BLaER1 treated with 17β-estradiol and CSF1 and Interleukin-3, amounts not matched to agents 10 nM and 100 nM (cell line): Measurements from ENCODE around the gene LAMA2.

Experiments
- H3K27ac ChIP-seq, 11 experiments: shearing (Covaris generic); formaldehyde crosslinking; 2 replicates each; pipeline ENCODE4 v1.8.1; 2022
- H3K27me3 ChIP-seq, 11 experiments: shearing (Covaris generic); formaldehyde crosslinking; 2 replicates each; pipeline ENCODE4 v1.8.1; 2022
- H3K36me3 ChIP-seq, 11 experiments: shearing (Covaris generic); formaldehyde crosslinking; 2 replicates each; pipeline ENCODE4 v1.8.1; 2022
- H3K4me1 ChIP-seq, 10 experiments: shearing (Covaris generic); formaldehyde crosslinking; 2 replicates each; pipeline ENCODE4 v1.8.1; 2022
- H3K4me2 ChIP-seq, 11 experiments: shearing (Covaris generic); formaldehyde crosslinking; 2 replicates each; pipeline ENCODE4 v1.8.1; 2022
- H3K4me3 ChIP-seq, 10 experiments: shearing (Covaris generic); formaldehyde crosslinking; 2 replicates each; pipeline ENCODE4 v1.8.1; 2022
- H3K9ac ChIP-seq, 11 experiments: shearing (Covaris generic); formaldehyde crosslinking; 2 replicates each; pipeline ENCODE4 v1.8.1; 2022
- H3K9me3 ChIP-seq, 11 experiments: shearing (Covaris generic); formaldehyde crosslinking; replicated peaks in 1 of 11; 2 replicates each; pipeline ENCODE4 v1.8.1; 2022
- H4K20me1 ChIP-seq, 11 experiments: shearing (Covaris generic); formaldehyde crosslinking; 2 replicates each; pipeline ENCODE4 v1.8.1; 2022
- Cebpa-rat ChIP-seq, 11 experiments: shearing (Covaris generic); IDR thresholded peaks; 2 replicates each; pipeline ENCODE4 v1.8.1; 2022

LAMA2 gene

DNA sequence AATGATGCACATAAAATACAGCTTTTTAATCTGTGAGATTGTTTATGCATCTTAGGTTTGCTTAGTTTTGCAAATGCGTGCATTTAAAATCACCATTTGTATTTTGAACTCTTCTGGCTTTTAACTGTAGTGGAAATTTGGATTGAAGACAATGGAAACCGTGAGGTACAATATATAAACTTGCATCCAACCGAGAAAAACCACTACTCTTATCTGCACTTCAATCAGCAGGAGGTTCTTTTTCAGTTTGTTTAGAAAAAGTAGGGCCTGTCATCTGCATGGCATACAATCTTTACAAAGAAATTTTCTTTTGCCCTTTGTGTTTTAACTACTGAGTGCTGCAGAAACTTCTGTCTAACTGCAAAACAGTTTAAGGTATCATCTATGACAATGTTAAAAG, 132.8 kb downstream of the LAMA2 start:
- no peak overlapping the region for H3K9ac ChIP-seq
- H3K4me3 ChIP-seq: no peak overlapping the region
- no peaks in the 10 kb centered on the region for H3K27me3 ChIP-seq
- no peaks in the 10 kb centered on the region for H4K20me1 ChIP-seq
- no peaks in the 10 kb centered on the region for H3K36me3 ChIP-seq
- no peak overlapping the region for H3K27ac ChIP-seq
- H3K4me1 ChIP-seq: no peaks in the 10 kb centered on the region
- no peak for TF ChIP-seq Cebpa-rat (IDR thresholded peaks at IDR 0.05)
- H3K9me3 ChIP-seq: 0 out of 22 replicates have a peak, but pooled peaks cover 0 to 4% (median 0%) of the 10 kb centered on the region in 11 experiments
- no peak overlapping the region for H3K4me2 ChIP-seq

DNA sequence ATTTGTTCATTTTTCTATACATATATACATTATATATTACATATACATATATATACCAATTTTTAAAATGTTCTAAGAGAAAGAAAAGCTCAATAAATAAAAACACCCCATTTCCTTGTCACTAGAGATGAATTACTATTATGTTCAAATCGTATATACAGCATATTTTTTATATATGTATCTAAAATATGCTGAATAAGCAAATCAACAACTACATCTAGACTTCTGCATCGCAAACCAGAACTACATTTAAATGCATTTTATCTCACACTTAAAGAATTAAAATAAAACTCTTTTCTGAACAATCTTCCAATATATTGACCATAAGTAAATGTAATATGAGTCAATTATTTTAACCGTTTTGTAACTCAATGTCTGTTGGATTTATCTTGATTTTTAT, 133.9 kb downstream of the LAMA2 start:
- no peak overlapping the region for H3K4me2 ChIP-seq
- H3K27ac ChIP-seq: no peak overlapping the region
- H3K27me3 ChIP-seq: no peaks in the 10 kb centered on the region
- no peak overlapping the region for H3K9ac ChIP-seq
- no peak overlapping the region for H3K4me3 ChIP-seq
- H3K4me1 ChIP-seq: no peaks in the 10 kb centered on the region
- no peak for TF ChIP-seq Cebpa-rat (IDR thresholded peaks at IDR 0.05)
- no peaks in the 10 kb centered on the region for H4K20me1 ChIP-seq
- H3K36me3 ChIP-seq: no peaks in the 10 kb centered on the region
- 0 out of 22 replicates have a peak, but pooled peaks cover 0 to 4% (median 0%) of the 10 kb centered on the region in 11 experiments for H3K9me3 ChIP-seq

DNA sequence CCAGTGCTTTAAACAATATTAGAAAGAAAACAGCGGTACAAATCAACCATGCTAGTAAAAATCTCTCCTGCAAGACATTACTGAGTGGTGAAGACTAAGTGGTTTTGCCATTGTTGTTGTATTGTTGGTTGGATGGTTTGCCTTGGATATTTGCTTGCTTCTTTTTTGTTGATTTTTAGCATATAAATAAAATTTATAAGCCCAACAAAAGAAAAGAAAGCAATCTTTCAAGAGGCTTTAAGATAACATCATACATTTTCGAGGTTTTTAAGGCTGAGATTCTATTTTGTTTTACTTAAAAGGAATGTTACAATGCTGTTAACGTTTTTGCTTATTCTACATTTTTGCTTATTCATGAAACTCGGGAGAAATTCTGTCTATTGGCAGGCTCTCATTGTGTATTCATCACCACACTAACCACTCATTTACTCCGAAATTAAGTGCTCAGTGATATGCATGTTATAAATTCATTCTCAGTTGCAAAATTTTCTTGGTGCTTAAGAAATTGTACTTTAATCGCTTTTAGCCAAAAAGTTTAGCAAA, 139.1 kb downstream of the LAMA2 start:
- H3K9me3 ChIP-seq: 0 out of 22 replicates have a peak, but pooled peaks cover 0 to 4% (median 0%) of the 10 kb centered on the region in 11 experiments

DNA sequence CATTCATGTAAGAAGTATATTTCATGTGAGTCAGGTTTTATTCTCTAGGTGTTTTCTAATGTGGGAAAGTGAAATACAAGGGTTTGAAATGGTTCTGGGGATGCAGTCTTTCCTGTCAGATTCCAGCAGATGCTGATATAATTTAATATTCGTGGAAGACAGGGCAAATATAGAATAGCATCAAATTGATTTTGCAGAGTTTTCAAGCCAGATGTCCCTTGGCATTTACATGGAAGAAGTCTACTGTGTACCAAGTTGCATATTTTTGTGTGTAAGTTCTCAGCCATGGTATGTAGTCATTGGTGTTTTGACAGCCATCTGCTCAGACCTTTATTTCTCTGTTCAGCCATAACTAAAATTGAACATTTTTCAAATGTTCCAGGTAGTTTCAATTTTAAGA, 143.7 kb downstream of the LAMA2 start:
- no peaks in the 10 kb centered on the region for H3K36me3 ChIP-seq
- no peak overlapping the region for H3K4me3 ChIP-seq
- no peak for TF ChIP-seq Cebpa-rat (IDR thresholded peaks at IDR 0.05)
- H3K4me2 ChIP-seq: no peak overlapping the region
- H4K20me1 ChIP-seq: no peaks in the 10 kb centered on the region
- no peak overlapping the region for H3K27ac ChIP-seq
- H3K27me3 ChIP-seq: no peaks in the 10 kb centered on the region
- no peak overlapping the region for H3K9ac ChIP-seq
- no peaks in the 10 kb centered on the region for H3K4me1 ChIP-seq
- H3K9me3 ChIP-seq: no peaks in the 10 kb centered on the region

More for the DNA sequence above, 139.1 kb downstream of the LAMA2 start:
- Histone ChIP-seq H3K4me3 (no peak overlapping the region), H3K36me3 (no peaks in the 10 kb centered on the region), H3K27me3 (no peaks in the 10 kb centered on the region), H3K9ac (no peak overlapping the region), H3K27ac (no peak overlapping the region), H3K4me2 (no peak overlapping the region), H3K4me1 (no peaks in the 10 kb centered on the region), H4K20me1 (no peaks in the 10 kb centered on the region)
- no peak for TF ChIP-seq Cebpa-rat (IDR thresholded peaks at IDR 0.05)

DNA sequence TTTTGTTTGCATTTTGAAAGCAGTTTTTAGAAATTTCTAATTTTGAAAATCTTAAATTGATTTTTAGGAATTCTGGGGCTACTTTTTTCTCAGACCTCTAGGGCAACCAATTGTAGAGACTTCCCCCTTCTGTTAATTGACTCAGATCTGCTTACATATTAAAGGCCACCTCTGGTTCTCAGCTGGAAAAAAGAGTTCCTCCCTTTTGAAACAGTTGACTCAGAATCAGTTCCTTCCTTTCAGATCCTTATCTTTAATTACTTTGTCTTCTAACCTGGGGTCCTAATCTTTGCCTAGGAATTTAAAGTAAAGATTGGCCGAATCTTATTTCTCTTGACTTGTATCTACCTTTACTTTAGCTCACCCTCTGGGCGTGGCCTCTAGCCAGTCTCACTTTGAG, 146.8 kb downstream of the LAMA2 start:
- H4K20me1 ChIP-seq: no peaks in the 10 kb centered on the region
- H3K4me3 ChIP-seq: no peak overlapping the region
- no peak overlapping the region for H3K4me2 ChIP-seq
- no peaks in the 10 kb centered on the region for H3K9me3 ChIP-seq
- H3K27ac ChIP-seq: no peak overlapping the region
- H3K4me1 ChIP-seq: no peaks in the 10 kb centered on the region
- H3K36me3 ChIP-seq: no peaks in the 10 kb centered on the region
- TF ChIP-seq Cebpa-rat (IDR thresholded peaks at IDR 0.05): no peak
- no peak overlapping the region for H3K9ac ChIP-seq
- H3K27me3 ChIP-seq: no peaks in the 10 kb centered on the region

DNA sequence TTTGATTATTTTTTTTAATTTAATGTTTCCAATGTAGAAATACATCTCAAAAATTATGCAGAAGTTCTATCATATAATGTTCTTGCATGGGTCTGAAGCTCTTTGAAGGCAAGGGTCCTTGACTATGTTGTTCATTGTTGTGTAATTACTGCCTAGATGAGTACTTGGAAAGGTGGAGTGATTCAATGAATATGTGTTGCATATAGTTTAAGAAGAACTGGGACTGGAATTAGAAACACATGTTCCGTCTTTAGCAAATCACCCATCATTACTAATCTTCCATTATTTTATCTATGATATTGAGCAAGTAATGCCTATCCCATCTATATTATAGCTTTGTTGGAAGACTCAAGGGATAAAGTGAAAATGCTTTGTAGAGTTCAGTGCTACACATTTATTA, 147.3 kb downstream of the LAMA2 start:
- no peak for TF ChIP-seq Cebpa-rat (IDR thresholded peaks at IDR 0.05)
- no peaks in the 10 kb centered on the region for H4K20me1 ChIP-seq
- no peaks in the 10 kb centered on the region for H3K4me1 ChIP-seq
- no peak overlapping the region for H3K27ac ChIP-seq
- H3K4me3 ChIP-seq: no peak overlapping the region
- no peaks in the 10 kb centered on the region for H3K27me3 ChIP-seq
- no peaks in the 10 kb centered on the region for H3K9me3 ChIP-seq
- no peaks in the 10 kb centered on the region for H3K36me3 ChIP-seq
- no peak overlapping the region for H3K4me2 ChIP-seq
- H3K9ac ChIP-seq: no peak overlapping the region

DNA sequence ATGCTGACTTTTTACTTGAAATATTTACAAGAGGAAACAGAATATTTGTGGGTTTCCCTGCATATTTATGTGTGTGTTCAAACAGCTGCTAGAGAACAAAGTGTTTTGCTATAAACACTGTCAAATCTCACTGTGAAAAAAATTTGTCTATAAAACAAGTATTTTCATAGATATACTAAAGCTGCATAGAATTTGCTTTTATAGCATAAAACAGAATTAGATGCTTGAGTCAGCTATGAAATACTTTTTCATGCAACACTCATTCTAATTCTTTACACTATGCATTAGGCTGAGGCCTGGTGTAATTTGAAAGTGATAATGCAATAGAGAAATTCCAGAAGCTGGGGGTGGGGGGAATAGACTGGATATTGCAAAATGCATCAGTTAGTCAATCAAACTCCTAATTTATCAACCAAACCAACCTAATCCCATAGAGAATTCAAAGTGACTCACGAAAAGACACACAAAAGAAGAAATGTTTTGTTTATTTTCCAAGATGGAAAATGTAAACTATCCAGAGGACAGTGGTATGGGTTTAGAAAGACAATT, 148.2 kb downstream of the LAMA2 start:
- TF ChIP-seq Cebpa-rat (IDR thresholded peaks at IDR 0.05): no peak
- no peaks in the 10 kb centered on the region for H4K20me1 ChIP-seq
- no peak overlapping the region for H3K4me3 ChIP-seq
- H3K4me2 ChIP-seq: no peak overlapping the region
- no peaks in the 10 kb centered on the region for H3K4me1 ChIP-seq
- H3K27ac ChIP-seq: no peak overlapping the region
- no peaks in the 10 kb centered on the region for H3K36me3 ChIP-seq
- no peaks in the 10 kb centered on the region for H3K27me3 ChIP-seq
- H3K9me3 ChIP-seq: no peaks in the 10 kb centered on the region
- no peak overlapping the region for H3K9ac ChIP-seq

DNA sequence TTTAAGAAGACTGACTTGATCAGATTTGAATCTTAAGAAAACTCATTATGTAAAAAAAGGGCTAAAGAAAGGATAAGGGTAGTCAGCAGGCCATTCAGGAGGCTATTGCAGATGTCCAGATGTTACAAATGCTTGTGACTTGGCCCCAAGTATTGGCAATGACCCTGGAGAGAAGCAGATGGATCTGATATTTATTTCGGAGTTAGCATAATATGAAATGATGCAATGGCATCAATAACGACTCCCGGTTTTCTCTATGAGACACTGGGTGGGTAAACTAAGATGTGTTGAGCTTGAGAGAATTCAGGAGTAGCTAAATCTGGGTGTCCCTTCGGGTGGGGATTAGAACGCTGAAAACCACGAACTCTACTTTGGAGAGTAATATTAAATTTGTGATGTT, 149.7 kb downstream of the LAMA2 start:
- no peak overlapping the region for H3K4me2 ChIP-seq
- H3K36me3 ChIP-seq: no peaks in the 10 kb centered on the region
- no peak overlapping the region for H3K9ac ChIP-seq
- H3K9me3 ChIP-seq: no peaks in the 10 kb centered on the region
- H3K4me1 ChIP-seq: no peaks in the 10 kb centered on the region
- no peak overlapping the region for H3K27ac ChIP-seq
- H3K27me3 ChIP-seq: no peaks in the 10 kb centered on the region
- H4K20me1 ChIP-seq: no peaks in the 10 kb centered on the region
- TF ChIP-seq Cebpa-rat (IDR thresholded peaks at IDR 0.05): no peak
- H3K4me3 ChIP-seq: no peak overlapping the region

DNA sequence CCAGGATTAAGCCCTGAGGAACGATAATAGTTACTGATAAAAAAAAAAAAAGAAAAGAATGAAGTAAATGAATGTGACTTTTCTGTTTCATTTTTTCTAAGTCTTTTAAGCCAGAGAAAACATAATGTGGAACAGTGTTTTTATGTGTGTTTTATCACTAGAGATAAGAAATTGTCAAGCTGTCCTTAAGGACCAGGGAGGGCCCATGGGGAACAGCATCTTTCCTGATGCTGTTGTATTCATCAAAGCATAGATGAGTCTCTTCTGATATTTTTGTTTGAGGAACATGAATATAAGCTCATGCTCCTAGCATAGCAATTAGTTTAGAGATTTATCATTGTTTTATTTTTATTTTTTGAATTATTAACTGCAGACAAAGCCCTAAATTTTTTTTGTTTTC, 150.2 kb downstream of the LAMA2 start:
- TF ChIP-seq Cebpa-rat (IDR thresholded peaks at IDR 0.05): no peak
- Histone ChIP-seq H3K36me3 (no peaks in the 10 kb centered on the region), H3K9ac (no peak overlapping the region)

DNA sequence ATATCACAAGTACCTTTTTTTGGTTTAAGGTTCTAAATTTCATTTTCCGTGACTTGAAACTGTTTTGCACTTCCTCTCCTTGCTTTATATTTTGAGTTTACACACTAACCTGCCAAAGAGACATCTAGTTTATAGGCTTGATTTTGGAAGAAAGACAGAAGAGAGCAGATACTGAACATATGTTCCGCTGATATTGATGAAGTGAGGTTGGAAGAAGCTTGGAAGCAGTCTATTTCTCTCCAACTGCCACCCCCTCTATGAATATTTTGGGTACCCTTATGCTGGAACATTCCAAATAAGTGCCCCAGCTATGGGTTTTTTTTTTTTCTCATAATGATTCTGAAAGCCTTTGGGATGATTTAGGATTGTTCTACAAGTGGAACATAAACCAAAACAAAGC, 150.6 kb downstream of the LAMA2 start:
- Histone ChIP-seq H3K4me1 (no peaks in the 10 kb centered on the region), H3K27ac (no peak overlapping the region), H3K27me3 (no peaks in the 10 kb centered on the region), H3K36me3 (no peaks in the 10 kb centered on the region), H3K9ac (no peak overlapping the region), H3K4me3 (no peak overlapping the region), H4K20me1 (no peaks in the 10 kb centered on the region), H3K4me2 (no peak overlapping the region), H3K9me3 (no peaks in the 10 kb centered on the region)
- TF ChIP-seq Cebpa-rat (IDR thresholded peaks at IDR 0.05): no peak

More for the DNA sequence above, 150.2 kb downstream of the LAMA2 start:
- no peaks in the 10 kb centered on the region for H3K9me3 ChIP-seq
- no peak overlapping the region for H3K4me3 ChIP-seq
- no peaks in the 10 kb centered on the region for H3K27me3 ChIP-seq
- H3K4me2 ChIP-seq: no peak overlapping the region
- H4K20me1 ChIP-seq: no peaks in the 10 kb centered on the region
- H3K4me1 ChIP-seq: no peaks in the 10 kb centered on the region
- no peak overlapping the region for H3K27ac ChIP-seq
